Measurements from ENCODE around the gene SKIDA1. TPM values are rescaled to one million over a fixed set of nuclear protein-coding genes. Genes with fewer than 3 reads are reported as not detected.

Gene SKIDA1
- total RNA-seq, 3 donors from 2014 or later (not counting 1 experiment from before 2014, with no cell fraction given): not detected

DNA sequence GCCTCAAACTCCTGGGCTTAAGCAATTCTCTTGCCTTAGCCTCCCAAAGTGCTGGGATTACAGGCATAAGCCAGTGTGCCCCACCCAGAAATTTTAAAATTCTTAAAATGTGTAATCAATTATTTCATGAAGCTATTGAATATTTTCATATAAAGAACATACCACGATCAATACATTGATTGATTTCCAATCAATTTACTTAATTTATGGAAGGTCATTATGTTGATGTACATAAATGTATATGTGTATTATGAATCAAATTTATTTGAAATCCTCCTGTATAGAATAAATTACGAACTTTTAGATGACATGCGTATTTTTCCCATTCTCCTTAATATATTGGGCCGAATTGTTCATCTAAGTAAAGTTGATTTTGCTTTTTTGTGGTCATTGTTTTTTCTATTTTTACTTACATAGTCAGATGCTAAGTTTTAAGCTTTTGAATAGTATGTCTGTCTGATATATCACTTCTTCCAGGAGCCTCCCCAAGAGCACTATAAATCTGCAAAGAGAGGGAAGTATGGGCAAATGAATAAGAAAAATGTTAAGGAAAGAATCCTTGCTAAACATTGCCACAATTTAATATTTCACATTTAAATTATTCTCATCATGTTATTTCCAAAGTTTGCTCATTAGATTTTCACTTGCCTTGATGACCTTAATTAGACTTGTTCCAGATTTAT lies 35.3 kb downstream of the SKIDA1 start:
- H3K4me1 ChIP-seq (ENCODE audit: control insufficient read depth, insufficient read depth, low read length): peaks cover 14% of the 10 kb centered on the region
- no peak for TF ChIP-seq CTCF (IDR thresholded peaks at IDR 0.05)
- no CpG with 5 or more reads among the region's 4 CpGs for WGBS (ENCODE audit: insufficient coverage)
- H3K4me3 Mint-ChIP-seq: no peak overlapping the region
- H3K36me3 Mint-ChIP-seq: no peaks in the 10 kb centered on the region
- peaks cover 9% of the 10 kb centered on the region in 2 donors for H3K4me1 Mint-ChIP-seq
- no peaks in the 10 kb centered on the region for H3K36me3 ChIP-seq (ENCODE audit: control insufficient read depth, insufficient read depth, low read length)
- H3K27me3 Mint-ChIP-seq (ENCODE audit: low read depth in 2 of 2): peaks cover 28 to 52% of the 10 kb centered on the region in 2 donors
- no peaks in the 10 kb centered on the region for H3K9me3 Mint-ChIP-seq
- DNase-seq (no peak), ATAC-seq (no peak)
- H3K9me3 ChIP-seq (ENCODE audit: control insufficient read depth, insufficient read depth, low read length): no peaks in the 10 kb centered on the region
- H3K4me3 ChIP-seq (ENCODE audit: low read length): no peak overlapping the region
- H3K27ac Mint-ChIP-seq: no peak overlapping the region
- H3K27me3 ChIP-seq (ENCODE audit: control insufficient read depth, insufficient read depth, low read length): peaks cover 11% of the 10 kb centered on the region
- intact Hi-C loops (cut with micrococcal nuclease): loop anchor here (10.0 kb wide), 1 partner anchor 515 kb away; the partner anchor contains the start of gene DNAJC1
- H3K27ac ChIP-seq (ENCODE audit: low read length): no peak overlapping the region

DNA sequence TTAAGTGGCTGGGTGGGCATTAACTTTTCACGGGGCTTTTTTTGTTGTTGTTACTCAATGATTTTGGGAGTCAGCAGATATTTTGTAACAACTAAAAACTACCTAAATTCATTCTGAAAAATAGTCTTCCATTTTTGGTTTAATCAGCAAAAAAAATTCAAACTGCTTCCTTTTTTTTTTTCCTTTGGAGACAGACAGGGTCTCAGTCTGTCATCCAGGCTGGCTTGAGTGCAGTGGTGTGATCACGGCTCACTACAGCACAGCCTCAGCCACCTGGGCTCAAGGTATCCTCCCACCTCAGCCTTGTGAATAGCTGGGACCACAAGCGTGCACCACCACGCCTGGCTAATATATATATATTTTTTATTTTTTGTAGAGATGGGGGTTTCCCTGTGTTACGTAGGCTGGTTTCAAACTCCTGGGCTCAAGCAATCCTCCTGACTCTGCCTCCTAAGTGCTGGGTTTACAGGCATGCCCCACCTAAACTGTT lies 36.5 kb downstream of the SKIDA1 start:
- Mint-ChIP-seq H3K9me3 (no peaks in the 10 kb centered on the region), H3K27ac (no peak overlapping the region), H3K36me3 (no peaks in the 10 kb centered on the region), H3K4me1 (peaks cover 2% of the 10 kb centered on the region in 2 donors), H3K27me3 (ENCODE audit: low read depth in 2 of 2) (peaks cover 21 to 46% of the 10 kb centered on the region in 2 donors), H3K4me3 (no peak overlapping the region)
- no peak for TF ChIP-seq CTCF (IDR thresholded peaks at IDR 0.05)
- intact Hi-C loops (cut with micrococcal nuclease): no loop called here
- H3K36me3 ChIP-seq (ENCODE audit: control insufficient read depth, insufficient read depth, low read length): no peaks in the 10 kb centered on the region
- peaks cover 3% of the 10 kb centered on the region for H3K4me1 ChIP-seq (ENCODE audit: control insufficient read depth, insufficient read depth, low read length)
- no peaks in the 10 kb centered on the region for H3K9me3 ChIP-seq (ENCODE audit: control insufficient read depth, insufficient read depth, low read length)
- H3K27ac ChIP-seq (ENCODE audit: low read length): no peak overlapping the region
- 100% methylated on average over 1 of the region's 5 CpGs for WGBS (ENCODE audit: insufficient coverage)
- DNase-seq (no peak), ATAC-seq (no peak)
- H3K4me3 ChIP-seq (ENCODE audit: low read length): no peak overlapping the region
- peaks cover under 1% of the 10 kb centered on the region for H3K27me3 ChIP-seq (ENCODE audit: control insufficient read depth, insufficient read depth, low read length)

- Histone ChIP-seq H3K9me3 (ENCODE audit: control insufficient read depth, insufficient read depth, low read length) (no peaks in the 10 kb centered on the region), H3K27ac (ENCODE audit: low read length) (no peak overlapping the region), H3K4me3 (ENCODE audit: low read length) (no peak overlapping the region), H3K4me1 (ENCODE audit: control insufficient read depth, insufficient read depth, low read length) (no peaks in the 10 kb centered on the region), H3K36me3 (ENCODE audit: control insufficient read depth, insufficient read depth, low read length) (no peaks in the 10 kb centered on the region), H3K27me3 (ENCODE audit: control insufficient read depth, insufficient read depth, low read length) (no peaks in the 10 kb centered on the region)
- no peak for TF ChIP-seq CTCF (IDR thresholded peaks at IDR 0.05)
- ATAC-seq: no peak
- DNase-seq: no peak
- Mint-ChIP-seq H3K27me3 (ENCODE audit: low read depth in 2 of 2) (peaks cover 15 to 40% of the 10 kb centered on the region in 2 donors), H3K9me3 (no peaks in the 10 kb centered on the region), H3K36me3 (no peaks in the 10 kb centered on the region), H3K4me1 (no peaks in the 10 kb centered on the region), H3K27ac (no peak overlapping the region), H3K4me3 (no peak overlapping the region)
- intact Hi-C loops (cut with micrococcal nuclease): no loop called here
- WGBS (ENCODE audit: insufficient coverage): 58% methylated on average over 6 of the region's 6 CpGs
Observed at GRCh38 chr10:21488246-21488956, 37.1 kb downstream of the SKIDA1 start.
